ENCODE measurements around the gene BPIFA1. TPM values are rescaled to one million over a fixed set of nuclear protein-coding genes. Genes with fewer than 3 reads are reported as not detected.

Gene BPIFA1
- polyA plus RNA-seq, 1 of the 3 experiments (the other 2 are of a cell fraction) = not detected

- Histone ChIP-seq H3K9me3 (no peaks in the 10 kb centered on the region), H3F3A (replicated peaks; ENCODE audit: insufficient read depth) (no peaks in the 10 kb centered on the region), H4K20me1 (ENCODE audit: insufficient read depth) (no peaks in the 10 kb centered on the region), H3K4me3 (ENCODE audit: low read depth in 2 of 2, low read length in 1 of 2) (no peak overlapping the region), H3K9ac (no peak overlapping the region), H3K27me3 (ENCODE audit: insufficient read depth) (peaks cover 22% of the 10 kb centered on the region; the same call in 1 of the 2 replicates), H3K9me2 (no peaks in the 10 kb centered on the region), H3K27ac (ENCODE audit: low read depth in 2 of 2, low read length in 1 of 2) (no peak overlapping the region), H2AFZ (ENCODE audit: low read depth) (no peak overlapping the region), H3K4me2 (no peak overlapping the region), H3K36me3 (replicated peaks in 1 of 2; ENCODE audit: control insufficient read depth in 1 of 2, insufficient read depth in 2 of 2, low read length in 1 of 2) (no peaks in the 10 kb centered on the region), H3K79me2 (ENCODE audit: insufficient read depth) (no peaks in the 10 kb centered on the region), H3K4me1 (ENCODE audit: control insufficient read depth in 1 of 2, insufficient read depth in 2 of 2, low read depth in 1 of 2, low read length in 1 of 2) (no peaks in the 10 kb centered on the region)
- no peak for DNase-seq
- TF ChIP-seq CHD2 (IDR thresholded peaks at IDR 0.05; ENCODE audit: low read length, partially characterized antibody) (no peak), POLR2AphosphoS5 (IDR thresholded peaks at IDR 0.05; ENCODE audit: low read depth, low read length) (no peak), RFX5 (IDR thresholded peaks at IDR 0.05; ENCODE audit: low read length) (no peak), SIN3A (IDR thresholded peaks at IDR 0.05; ENCODE audit: borderline replicate concordance, low read depth, low read length) (no peak), MXI1 (IDR thresholded peaks at IDR 0.05; ENCODE audit: low read depth, low read length) (no peak), ELF1 (IDR thresholded peaks at IDR 0.05) (no peak), USF2 (IDR thresholded peaks at IDR 0.05; ENCODE audit: borderline replicate concordance, low read depth, low read length) (no peak), FOXM1 (IDR thresholded peaks at IDR 0.05; ENCODE audit: low read depth) (no peak), FOXJ3 (CRISPR knock-in tag; IDR thresholded peaks at IDR 0.05) (no peak), RAD21 (IDR thresholded peaks at IDR 0.05; ENCODE audit: low read length) (no peak), EP300 (IDR thresholded peaks at IDR 0.05; ENCODE audit: borderline replicate concordance in 1 of 2, low read depth in 1 of 2, low read length in 1 of 2) (no peak)
- TF ChIP-seq, protein P1, sequence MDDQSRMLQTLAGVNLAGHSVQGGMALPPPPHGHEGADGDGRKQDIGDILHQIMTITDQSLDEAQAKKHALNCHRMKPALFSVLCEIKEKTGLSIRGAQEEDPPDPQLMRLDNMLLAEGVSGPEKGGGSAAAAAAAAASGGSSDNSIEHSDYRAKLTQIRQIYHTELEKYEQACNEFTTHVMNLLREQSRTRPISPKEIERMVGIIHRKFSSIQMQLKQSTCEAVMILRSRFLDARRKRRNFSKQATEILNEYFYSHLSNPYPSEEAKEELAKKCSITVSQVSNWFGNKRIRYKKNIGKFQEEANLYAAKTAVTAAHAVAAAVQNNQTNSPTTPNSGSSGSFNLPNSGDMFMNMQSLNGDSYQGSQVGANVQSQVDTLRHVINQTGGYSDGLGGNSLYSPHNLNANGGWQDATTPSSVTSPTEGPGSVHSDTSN (IDR thresholded peaks at IDR 0.05) = no peak
- TF ChIP-seq, protein P2, sequence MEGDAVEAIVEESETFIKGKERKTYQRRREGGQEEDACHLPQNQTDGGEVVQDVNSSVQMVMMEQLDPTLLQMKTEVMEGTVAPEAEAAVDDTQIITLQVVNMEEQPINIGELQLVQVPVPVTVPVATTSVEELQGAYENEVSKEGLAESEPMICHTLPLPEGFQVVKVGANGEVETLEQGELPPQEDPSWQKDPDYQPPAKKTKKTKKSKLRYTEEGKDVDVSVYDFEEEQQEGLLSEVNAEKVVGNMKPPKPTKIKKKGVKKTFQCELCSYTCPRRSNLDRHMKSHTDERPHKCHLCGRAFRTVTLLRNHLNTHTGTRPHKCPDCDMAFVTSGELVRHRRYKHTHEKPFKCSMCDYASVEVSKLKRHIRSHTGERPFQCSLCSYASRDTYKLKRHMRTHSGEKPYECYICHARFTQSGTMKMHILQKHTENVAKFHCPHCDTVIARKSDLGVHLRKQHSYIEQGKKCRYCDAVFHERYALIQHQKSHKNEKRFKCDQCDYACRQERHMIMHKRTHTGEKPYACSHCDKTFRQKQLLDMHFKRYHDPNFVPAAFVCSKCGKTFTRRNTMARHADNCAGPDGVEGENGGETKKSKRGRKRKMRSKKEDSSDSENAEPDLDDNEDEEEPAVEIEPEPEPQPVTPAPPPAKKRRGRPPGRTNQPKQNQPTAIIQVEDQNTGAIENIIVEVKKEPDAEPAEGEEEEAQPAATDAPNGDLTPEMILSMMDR (IDR thresholded peaks at IDR 0.05) = no peak
- TF ChIP-seq, protein P3, sequence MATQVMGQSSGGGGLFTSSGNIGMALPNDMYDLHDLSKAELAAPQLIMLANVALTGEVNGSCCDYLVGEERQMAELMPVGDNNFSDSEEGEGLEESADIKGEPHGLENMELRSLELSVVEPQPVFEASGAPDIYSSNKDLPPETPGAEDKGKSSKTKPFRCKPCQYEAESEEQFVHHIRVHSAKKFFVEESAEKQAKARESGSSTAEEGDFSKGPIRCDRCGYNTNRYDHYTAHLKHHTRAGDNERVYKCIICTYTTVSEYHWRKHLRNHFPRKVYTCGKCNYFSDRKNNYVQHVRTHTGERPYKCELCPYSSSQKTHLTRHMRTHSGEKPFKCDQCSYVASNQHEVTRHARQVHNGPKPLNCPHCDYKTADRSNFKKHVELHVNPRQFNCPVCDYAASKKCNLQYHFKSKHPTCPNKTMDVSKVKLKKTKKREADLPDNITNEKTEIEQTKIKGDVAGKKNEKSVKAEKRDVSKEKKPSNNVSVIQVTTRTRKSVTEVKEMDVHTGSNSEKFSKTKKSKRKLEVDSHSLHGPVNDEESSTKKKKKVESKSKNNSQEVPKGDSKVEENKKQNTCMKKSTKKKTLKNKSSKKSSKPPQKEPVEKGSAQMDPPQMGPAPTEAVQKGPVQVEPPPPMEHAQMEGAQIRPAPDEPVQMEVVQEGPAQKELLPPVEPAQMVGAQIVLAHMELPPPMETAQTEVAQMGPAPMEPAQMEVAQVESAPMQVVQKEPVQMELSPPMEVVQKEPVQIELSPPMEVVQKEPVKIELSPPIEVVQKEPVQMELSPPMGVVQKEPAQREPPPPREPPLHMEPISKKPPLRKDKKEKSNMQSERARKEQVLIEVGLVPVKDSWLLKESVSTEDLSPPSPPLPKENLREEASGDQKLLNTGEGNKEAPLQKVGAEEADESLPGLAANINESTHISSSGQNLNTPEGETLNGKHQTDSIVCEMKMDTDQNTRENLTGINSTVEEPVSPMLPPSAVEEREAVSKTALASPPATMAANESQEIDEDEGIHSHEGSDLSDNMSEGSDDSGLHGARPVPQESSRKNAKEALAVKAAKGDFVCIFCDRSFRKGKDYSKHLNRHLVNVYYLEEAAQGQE (IDR thresholded peaks at IDR 0.05; ENCODE audit: low read depth, low read length) = no peak
- TF ChIP-seq, protein P4, sequence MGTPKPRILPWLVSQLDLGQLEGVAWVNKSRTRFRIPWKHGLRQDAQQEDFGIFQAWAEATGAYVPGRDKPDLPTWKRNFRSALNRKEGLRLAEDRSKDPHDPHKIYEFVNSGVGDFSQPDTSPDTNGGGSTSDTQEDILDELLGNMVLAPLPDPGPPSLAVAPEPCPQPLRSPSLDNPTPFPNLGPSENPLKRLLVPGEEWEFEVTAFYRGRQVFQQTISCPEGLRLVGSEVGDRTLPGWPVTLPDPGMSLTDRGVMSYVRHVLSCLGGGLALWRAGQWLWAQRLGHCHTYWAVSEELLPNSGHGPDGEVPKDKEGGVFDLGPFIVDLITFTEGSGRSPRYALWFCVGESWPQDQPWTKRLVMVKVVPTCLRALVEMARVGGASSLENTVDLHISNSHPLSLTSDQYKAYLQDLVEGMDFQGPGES (IDR thresholded peaks at IDR 0.05; ENCODE audit: low read depth, low read length) = no peak
- WGBS (ENCODE audit: low lambda C conversion rate) = 0% methylated on average over 1 of the region's 1 CpG
- POLR2A ChIA-PET = no interaction called here
- CTCF ChIA-PET = interaction anchor here (2.2 kb wide), 1 partner anchor 23 kb away, joined by 8 read pairs; no protein-coding TSS in a partner anchor
These were observed 3.6 kb downstream of the BPIFA1 start for GRCh38 chr20:33239418-33239817.
